HCT116 (cell line): ENCODE data around the gene ZNF76.

ENCODE experiments used
- CEBPB ChIP-seq: IDR thresholded peaks from 2 replicates; pipeline ENCODE4 v1.6.1; 2012; ENCODE audit warnings: low read depth
- EGR1 ChIP-seq: IDR thresholded peaks from 2 replicates; pipeline ENCODE4 v1.6.1; 2012; ENCODE audit warnings: low read depth
- EZH2phosphoT487 ChIP-seq: fragments of 200-600 bp; IDR thresholded peaks from 2 replicates; pipeline ENCODE4 v1.6.1; 2018; ENCODE audit warnings: antibody characterized with exemption, borderline replicate concordance
- POLR2A ChIP-seq: IDR thresholded peaks from 2 replicates; pipeline ENCODE4 v1.7.0; 2011; ENCODE audit warnings: borderline replicate concordance; ENCODE audit not compliant: insufficient read depth, insufficient read length; ENCODE audit errors: extremely low read depth
- POLR2AphosphoS5 ChIP-seq: IDR thresholded peaks from 2 replicates; pipeline ENCODE4 v1.6.1; 2011; ENCODE audit warnings: mild to moderate bottlenecking, low read depth, low read length, moderate library complexity
- RAD21 ChIP-seq: IDR thresholded peaks from 2 replicates; pipeline ENCODE4 v1.6.1; 2012; ENCODE audit warnings: low read depth, mild to moderate bottlenecking
- TCF7L2 ChIP-seq: IDR thresholded peaks from 2 replicates; pipeline ENCODE4 v1.7.0; 2011; ENCODE audit warnings: borderline replicate concordance, inconsistent platforms; ENCODE audit not compliant: insufficient read depth, insufficient read length; ENCODE audit errors: extremely low read depth
- TF ChIP-seq, protein P1 (sequence below): IDR thresholded peaks from 2 replicates; pipeline ENCODE4 v1.6.1; 2012
- TF ChIP-seq, protein P2 (sequence below), 3 experiments: fragments of 200-600 bp in 1 of 3; sonication (generic) in 1 of 3; IDR thresholded peaks in 2 of 3; conservative IDR thresholded peaks in 1 of 3; 2 replicates each; pipeline ENCODE4 v1.5.1; 2012 to 2017; ENCODE audit warnings: low read depth in 2 of 3, low read length in 2 of 3, antibody characterized with exemption in 1 of 3, borderline replicate concordance in 1 of 3, control low read depth in 1 of 3, mild to moderate bottlenecking in 1 of 3, mixed read lengths in 1 of 3, mixed run types in 1 of 3, moderate library complexity in 1 of 3; ENCODE audit not compliant: insufficient read depth in 1 of 3
- TF ChIP-seq, protein P3 (sequence below): IDR thresholded peaks from 2 replicates; pipeline ENCODE4 v1.6.1; 2012; ENCODE audit warnings: low read depth

DNA sequence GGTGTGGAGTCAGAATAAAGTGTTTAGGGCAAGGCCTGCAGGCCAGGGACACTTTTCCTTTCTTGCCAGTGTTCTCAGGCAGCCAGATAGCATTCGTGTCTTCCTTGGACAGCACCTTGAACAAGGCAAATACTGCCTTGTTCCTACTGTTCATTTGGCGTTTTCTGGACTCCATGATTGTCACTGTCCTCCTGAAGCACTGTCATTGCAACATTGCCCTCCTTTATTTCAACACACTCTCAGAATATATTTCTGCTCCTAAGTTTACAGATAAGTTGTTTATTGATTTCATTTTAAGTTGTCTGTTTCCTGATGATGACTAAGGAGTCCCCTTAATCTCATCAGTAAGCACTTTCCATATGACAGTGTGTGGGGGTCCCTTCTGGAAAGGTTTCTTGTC is 22.9 kb downstream of the ZNF76 start:
- TF ChIP-seq, protein P1, sequence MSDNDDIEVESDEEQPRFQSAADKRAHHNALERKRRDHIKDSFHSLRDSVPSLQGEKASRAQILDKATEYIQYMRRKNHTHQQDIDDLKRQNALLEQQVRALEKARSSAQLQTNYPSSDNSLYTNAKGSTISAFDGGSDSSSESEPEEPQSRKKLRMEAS: no peak
- TF ChIP-seq POLR2A (no peak), EGR1 (no peak), POLR2AphosphoS5 (no peak), RAD21 (no peak), TCF7L2 (no peak), EZH2phosphoT487 (no peak), CEBPB (no peak)
- TF ChIP-seq, protein P2, sequence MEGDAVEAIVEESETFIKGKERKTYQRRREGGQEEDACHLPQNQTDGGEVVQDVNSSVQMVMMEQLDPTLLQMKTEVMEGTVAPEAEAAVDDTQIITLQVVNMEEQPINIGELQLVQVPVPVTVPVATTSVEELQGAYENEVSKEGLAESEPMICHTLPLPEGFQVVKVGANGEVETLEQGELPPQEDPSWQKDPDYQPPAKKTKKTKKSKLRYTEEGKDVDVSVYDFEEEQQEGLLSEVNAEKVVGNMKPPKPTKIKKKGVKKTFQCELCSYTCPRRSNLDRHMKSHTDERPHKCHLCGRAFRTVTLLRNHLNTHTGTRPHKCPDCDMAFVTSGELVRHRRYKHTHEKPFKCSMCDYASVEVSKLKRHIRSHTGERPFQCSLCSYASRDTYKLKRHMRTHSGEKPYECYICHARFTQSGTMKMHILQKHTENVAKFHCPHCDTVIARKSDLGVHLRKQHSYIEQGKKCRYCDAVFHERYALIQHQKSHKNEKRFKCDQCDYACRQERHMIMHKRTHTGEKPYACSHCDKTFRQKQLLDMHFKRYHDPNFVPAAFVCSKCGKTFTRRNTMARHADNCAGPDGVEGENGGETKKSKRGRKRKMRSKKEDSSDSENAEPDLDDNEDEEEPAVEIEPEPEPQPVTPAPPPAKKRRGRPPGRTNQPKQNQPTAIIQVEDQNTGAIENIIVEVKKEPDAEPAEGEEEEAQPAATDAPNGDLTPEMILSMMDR (IDR thresholded peaks at IDR 0.05 in 2 of 3, conservative IDR thresholded peaks at IDR 0.05 in 1 of 3; ENCODE audit: borderline replicate concordance in 1 of 3, insufficient read depth in 1 of 3, low read depth in 2 of 3, low read length in 2 of 3): no peak
- TF ChIP-seq, protein P3, sequence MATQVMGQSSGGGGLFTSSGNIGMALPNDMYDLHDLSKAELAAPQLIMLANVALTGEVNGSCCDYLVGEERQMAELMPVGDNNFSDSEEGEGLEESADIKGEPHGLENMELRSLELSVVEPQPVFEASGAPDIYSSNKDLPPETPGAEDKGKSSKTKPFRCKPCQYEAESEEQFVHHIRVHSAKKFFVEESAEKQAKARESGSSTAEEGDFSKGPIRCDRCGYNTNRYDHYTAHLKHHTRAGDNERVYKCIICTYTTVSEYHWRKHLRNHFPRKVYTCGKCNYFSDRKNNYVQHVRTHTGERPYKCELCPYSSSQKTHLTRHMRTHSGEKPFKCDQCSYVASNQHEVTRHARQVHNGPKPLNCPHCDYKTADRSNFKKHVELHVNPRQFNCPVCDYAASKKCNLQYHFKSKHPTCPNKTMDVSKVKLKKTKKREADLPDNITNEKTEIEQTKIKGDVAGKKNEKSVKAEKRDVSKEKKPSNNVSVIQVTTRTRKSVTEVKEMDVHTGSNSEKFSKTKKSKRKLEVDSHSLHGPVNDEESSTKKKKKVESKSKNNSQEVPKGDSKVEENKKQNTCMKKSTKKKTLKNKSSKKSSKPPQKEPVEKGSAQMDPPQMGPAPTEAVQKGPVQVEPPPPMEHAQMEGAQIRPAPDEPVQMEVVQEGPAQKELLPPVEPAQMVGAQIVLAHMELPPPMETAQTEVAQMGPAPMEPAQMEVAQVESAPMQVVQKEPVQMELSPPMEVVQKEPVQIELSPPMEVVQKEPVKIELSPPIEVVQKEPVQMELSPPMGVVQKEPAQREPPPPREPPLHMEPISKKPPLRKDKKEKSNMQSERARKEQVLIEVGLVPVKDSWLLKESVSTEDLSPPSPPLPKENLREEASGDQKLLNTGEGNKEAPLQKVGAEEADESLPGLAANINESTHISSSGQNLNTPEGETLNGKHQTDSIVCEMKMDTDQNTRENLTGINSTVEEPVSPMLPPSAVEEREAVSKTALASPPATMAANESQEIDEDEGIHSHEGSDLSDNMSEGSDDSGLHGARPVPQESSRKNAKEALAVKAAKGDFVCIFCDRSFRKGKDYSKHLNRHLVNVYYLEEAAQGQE: no peak
